Mesenchymal stem cell (in vitro differentiated cells and primary cell): ENCODE measurements around the gene KLF16.

Experiments used
- DNase-seq: peaks from one replicate; pipeline ENCODE4 v3.0.0-alpha.2; 2013
- H2AFZ ChIP-seq: one replicate; pipeline ENCODE4 v1.6.1; 2013; ENCODE audit warnings: low read depth, mild to moderate bottlenecking, control low read depth, inconsistent platforms, low read length, moderate library complexity
- H2AK5ac ChIP-seq: 2 replicates; pipeline ENCODE4 v1.6.1; 2013; ENCODE audit warnings: low read length, moderate library complexity, mild to moderate bottlenecking, inconsistent platforms; ENCODE audit not compliant: severe bottlenecking
- H2BK120ac ChIP-seq: one replicate; pipeline ENCODE4 v1.6.1; 2013; ENCODE audit warnings: low read depth, mild to moderate bottlenecking, inconsistent platforms, low read length, moderate library complexity
- H2BK12ac ChIP-seq, 2 experiments: one replicate each; pipeline ENCODE4 v1.6.1; 2013; ENCODE audit warnings: inconsistent platforms in 2 of 2, low read length in 2 of 2, mild to moderate bottlenecking in 2 of 2, moderate library complexity in 2 of 2, control low read depth in 1 of 2
- H2BK15ac ChIP-seq: one replicate; pipeline ENCODE4 v1.6.1; 2013; ENCODE audit warnings: mild to moderate bottlenecking, low read depth, inconsistent platforms; ENCODE audit not compliant: poor library complexity, severe bottlenecking
- H2BK5ac ChIP-seq: 2 replicates; pipeline ENCODE4 v1.6.1; 2013; ENCODE audit warnings: low read depth, mild to moderate bottlenecking, low read length, control low read depth, inconsistent platforms; ENCODE audit not compliant: poor library complexity, severe bottlenecking
- H3K14ac ChIP-seq, 2 experiments: one replicate each; pipeline ENCODE4 v1.6.1; 2013; ENCODE audit warnings: inconsistent platforms in 2 of 2, low read length in 2 of 2, control low read depth in 1 of 2, mild to moderate bottlenecking in 1 of 2, moderate library complexity in 1 of 2
- H3K18ac ChIP-seq, 2 experiments: one replicate each; pipeline ENCODE4 v1.6.1; 2013; ENCODE audit warnings: inconsistent platforms in 2 of 2, low read length in 2 of 2, control low read depth in 1 of 2, low read depth in 1 of 2, mild to moderate bottlenecking in 1 of 2
- H3K23ac ChIP-seq, 2 experiments: one replicate each; pipeline ENCODE4 v1.6.1; 2013; ENCODE audit warnings: inconsistent platforms in 2 of 2, low read length in 2 of 2, mild to moderate bottlenecking in 2 of 2, moderate library complexity in 2 of 2, control low read depth in 1 of 2
- H3K27ac ChIP-seq: 2 replicates; pipeline ENCODE4 v1.5.1; 2013; ENCODE audit warnings: mild to moderate bottlenecking, moderate library complexity, low read length, control low read depth, inconsistent platforms; ENCODE audit not compliant: poor library complexity, severe bottlenecking
- H3K27me3 ChIP-seq, 2 experiments: 2 replicates each; pipeline versions ENCODE4 v1.6.1 to v1.7.0; 2013; ENCODE audit warnings: low read length in 2 of 2, mild to moderate bottlenecking in 2 of 2, moderate library complexity in 2 of 2, control low read depth in 1 of 2, inconsistent platforms in 1 of 2; ENCODE audit not compliant: control insufficient read depth in 1 of 2, insufficient read depth in 1 of 2
- H3K36me3 ChIP-seq, 2 experiments: 2 replicates each; pipeline versions ENCODE4 v1.6.1 to v1.7.0; 2013; ENCODE audit warnings: low read length in 2 of 2, control low read depth in 1 of 2, inconsistent platforms in 1 of 2, low read depth in 1 of 2, mild to moderate bottlenecking in 1 of 2; ENCODE audit not compliant: insufficient read depth in 2 of 2, control insufficient read depth in 1 of 2
- H3K4ac ChIP-seq, 2 experiments: one replicate each; pipeline ENCODE4 v1.6.1; 2013; ENCODE audit warnings: inconsistent platforms in 2 of 2, low read length in 2 of 2, mild to moderate bottlenecking in 2 of 2, moderate library complexity in 2 of 2, control low read depth in 1 of 2, low read depth in 1 of 2
- H3K4me1 ChIP-seq: 2 replicates; pipeline ENCODE4 v1.6.1; 2013; ENCODE audit warnings: low read depth, low read length, control low read depth; ENCODE audit not compliant: control insufficient read depth, insufficient read depth
- H3K4me2 ChIP-seq: 2 replicates; pipeline ENCODE4 v1.6.1; 2013; ENCODE audit warnings: low read length, mild to moderate bottlenecking, inconsistent platforms; ENCODE audit not compliant: poor library complexity, severe bottlenecking
- H3K4me3 ChIP-seq, 2 experiments: 2 replicates each; pipeline versions ENCODE4 v1.5.1 to v1.7.0; 2013; ENCODE audit warnings: low read length in 2 of 2, mild to moderate bottlenecking in 2 of 2, control low read depth in 1 of 2, low read depth in 1 of 2; ENCODE audit not compliant: insufficient read depth in 1 of 2
- H3K79me1 ChIP-seq: replicated peaks from 2 replicates; pipeline ENCODE4 v1.6.1; 2013; ENCODE audit warnings: mild to moderate bottlenecking, control low read depth, low read length, inconsistent platforms; ENCODE audit not compliant: poor library complexity, severe bottlenecking
- H3K9ac ChIP-seq: 2 replicates; pipeline ENCODE4 v1.7.0; 2013; ENCODE audit warnings: mild to moderate bottlenecking, low read length, moderate library complexity
- H3K9me3 ChIP-seq: 2 replicates; pipeline ENCODE4 v1.7.0; 2013; ENCODE audit warnings: mild to moderate bottlenecking, low read length; ENCODE audit not compliant: control insufficient read depth
- H4K8ac ChIP-seq: one replicate; pipeline ENCODE4 v1.6.1; 2013; ENCODE audit warnings: inconsistent platforms, mild to moderate bottlenecking, low read length, moderate library complexity
- H4K91ac ChIP-seq: one replicate; pipeline ENCODE4 v1.6.1; 2013; ENCODE audit warnings: mild to moderate bottlenecking, low read length, inconsistent platforms
- WGBS: methylation state at CpG from one replicate; pipeline ENCODE4 v1.1.7; 2013; ENCODE audit warnings: mixed read lengths; 5-methylcytosine and 5-hydroxymethylcytosine counted together

Gene KLF16

DNA sequence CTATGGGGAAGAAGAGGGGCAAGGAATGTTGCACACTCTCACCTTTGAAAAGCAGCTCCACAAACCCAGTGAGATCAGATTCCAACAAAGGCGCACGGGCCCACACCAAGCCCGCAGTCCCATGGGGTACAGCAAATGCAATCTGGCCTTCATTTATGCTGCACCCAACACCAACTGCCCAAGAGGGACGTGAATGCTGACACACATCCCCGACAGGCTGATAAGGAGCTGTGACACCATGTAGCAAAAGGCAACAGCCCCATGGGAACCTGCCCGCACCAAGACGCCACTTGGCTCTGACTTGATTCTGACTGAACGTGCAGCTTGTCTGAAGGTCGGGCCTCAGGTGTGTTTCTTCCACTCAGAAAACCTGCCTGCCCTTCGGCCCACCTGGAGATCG is 32.4 kb downstream of the KLF16 start:
- Histone ChIP-seq H2BK12ac (no peak overlapping the region), H2BK15ac (no peak overlapping the region), H3K4me1 (peaks cover 27% of the 10 kb centered on the region), H4K8ac (no peak overlapping the region), H3K9ac (no peak overlapping the region), H3K18ac (no peak overlapping the region), H2AK5ac (no peak overlapping the region), H2BK120ac (no peak overlapping the region), H3K14ac (no peak overlapping the region), H3K36me3 (peaks cover 23 to 67% of the 10 kb centered on the region in 2 experiments), H3K9me3 (no peaks in the 10 kb centered on the region), H3K4me3 (no peak overlapping the region), H3K23ac (no peak overlapping the region), H4K91ac (no peak overlapping the region), H3K27me3 (no peaks in the 10 kb centered on the region), H3K79me1 (peaks cover 29% of the 10 kb centered on the region), H3K4me2 (no peak overlapping the region), H2AFZ (no peak overlapping the region), H2BK5ac (no peak overlapping the region), H3K4ac (no peak overlapping the region), H3K27ac (no peak overlapping the region)
- no peak for DNase-seq
- 97% methylated on average over 11 of the region's 11 CpGs for WGBS

DNA sequence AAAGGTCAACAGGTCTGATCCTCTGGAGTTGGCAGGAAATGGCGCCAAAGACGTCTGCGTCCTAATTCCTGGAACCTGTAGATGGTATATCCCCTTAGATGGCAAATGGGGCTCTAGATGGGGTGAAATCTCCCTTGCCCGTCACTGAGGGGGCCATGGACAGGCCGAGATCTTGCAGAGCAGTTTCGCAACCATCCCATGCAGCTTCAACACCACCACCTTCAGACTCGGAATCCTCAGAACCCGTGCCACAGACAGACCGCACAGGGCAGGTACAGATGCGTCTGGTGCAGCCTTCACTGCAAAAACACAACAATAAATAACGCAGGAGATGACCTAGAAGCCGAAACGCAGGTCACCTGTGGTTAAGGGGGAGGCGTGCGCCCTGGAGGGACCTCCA is 32.8 kb downstream of the KLF16 start:
- no peak overlapping the region for H2AK5ac ChIP-seq
- no peak overlapping the region for H4K91ac ChIP-seq
- DNase-seq: no peak
- no peak overlapping the region for H4K8ac ChIP-seq
- H3K4me3 ChIP-seq: no peak overlapping the region
- no peak overlapping the region for H2BK120ac ChIP-seq
- no peak overlapping the region for H3K4me2 ChIP-seq
- no peak overlapping the region for H3K9ac ChIP-seq
- no peak overlapping the region for H3K23ac ChIP-seq
- peaks cover 30% of the 10 kb centered on the region for H3K79me1 ChIP-seq
- H3K27me3 ChIP-seq: no peaks in the 10 kb centered on the region
- peaks cover 23 to 67% of the 10 kb centered on the region in 2 experiments for H3K36me3 ChIP-seq
- H2BK12ac ChIP-seq: no peak overlapping the region
- H3K14ac ChIP-seq: no peak overlapping the region
- H2AFZ ChIP-seq: no peak overlapping the region
- H3K4me1 ChIP-seq: peaks cover 29% of the 10 kb centered on the region
- 98% methylated on average over 15 of the region's 15 CpGs for WGBS
- no peak overlapping the region for H2BK5ac ChIP-seq
- no peak overlapping the region for H3K27ac ChIP-seq
- H3K18ac ChIP-seq: no peak overlapping the region
- no peaks in the 10 kb centered on the region for H3K9me3 ChIP-seq
- H2BK15ac ChIP-seq: no peak overlapping the region
- no peak overlapping the region for H3K4ac ChIP-seq

DNA sequence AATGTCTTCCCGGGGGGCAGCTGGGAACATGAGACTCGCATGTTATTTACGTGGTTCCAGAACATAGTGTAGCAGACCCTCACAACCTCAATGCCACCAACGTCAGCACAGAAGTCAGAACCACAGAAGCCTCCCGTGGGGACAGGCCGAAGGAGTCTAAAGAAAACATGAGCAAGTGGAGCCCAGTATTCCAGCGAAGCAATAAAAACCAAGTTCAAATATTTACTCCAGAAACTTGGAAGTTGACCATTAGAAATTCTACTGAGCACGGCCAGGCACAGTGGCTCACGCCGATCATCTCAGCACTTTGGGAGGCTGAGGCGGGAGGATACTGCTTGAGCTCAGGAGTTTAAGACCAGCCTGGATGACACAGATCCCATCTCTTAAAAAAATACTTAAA is 33.4 kb downstream of the KLF16 start:
- Histone ChIP-seq H4K91ac (no peak overlapping the region), H2AK5ac (no peak overlapping the region), H3K4ac (no peak overlapping the region), H3K9me3 (no peaks in the 10 kb centered on the region), H2AFZ (no peak overlapping the region), H2BK5ac (no peak overlapping the region), H3K18ac (no peak overlapping the region), H3K4me2 (no peak overlapping the region), H3K9ac (no peak overlapping the region), H2BK12ac (no peak overlapping the region), H3K4me3 (no peak overlapping the region), H3K27me3 (no peaks in the 10 kb centered on the region), H3K27ac (no peak overlapping the region), H3K79me1 (peaks cover 29% of the 10 kb centered on the region), H4K8ac (no peak overlapping the region), H3K23ac (no peak overlapping the region), H3K14ac (no peak overlapping the region), H2BK15ac (no peak overlapping the region), H3K36me3 (peaks cover 23 to 66% of the 10 kb centered on the region in 2 experiments), H2BK120ac (no peak overlapping the region), H3K4me1 (peaks cover 28% of the 10 kb centered on the region)
- WGBS: 98% methylated on average over 11 of the region's 11 CpGs
- no peak for DNase-seq

DNA sequence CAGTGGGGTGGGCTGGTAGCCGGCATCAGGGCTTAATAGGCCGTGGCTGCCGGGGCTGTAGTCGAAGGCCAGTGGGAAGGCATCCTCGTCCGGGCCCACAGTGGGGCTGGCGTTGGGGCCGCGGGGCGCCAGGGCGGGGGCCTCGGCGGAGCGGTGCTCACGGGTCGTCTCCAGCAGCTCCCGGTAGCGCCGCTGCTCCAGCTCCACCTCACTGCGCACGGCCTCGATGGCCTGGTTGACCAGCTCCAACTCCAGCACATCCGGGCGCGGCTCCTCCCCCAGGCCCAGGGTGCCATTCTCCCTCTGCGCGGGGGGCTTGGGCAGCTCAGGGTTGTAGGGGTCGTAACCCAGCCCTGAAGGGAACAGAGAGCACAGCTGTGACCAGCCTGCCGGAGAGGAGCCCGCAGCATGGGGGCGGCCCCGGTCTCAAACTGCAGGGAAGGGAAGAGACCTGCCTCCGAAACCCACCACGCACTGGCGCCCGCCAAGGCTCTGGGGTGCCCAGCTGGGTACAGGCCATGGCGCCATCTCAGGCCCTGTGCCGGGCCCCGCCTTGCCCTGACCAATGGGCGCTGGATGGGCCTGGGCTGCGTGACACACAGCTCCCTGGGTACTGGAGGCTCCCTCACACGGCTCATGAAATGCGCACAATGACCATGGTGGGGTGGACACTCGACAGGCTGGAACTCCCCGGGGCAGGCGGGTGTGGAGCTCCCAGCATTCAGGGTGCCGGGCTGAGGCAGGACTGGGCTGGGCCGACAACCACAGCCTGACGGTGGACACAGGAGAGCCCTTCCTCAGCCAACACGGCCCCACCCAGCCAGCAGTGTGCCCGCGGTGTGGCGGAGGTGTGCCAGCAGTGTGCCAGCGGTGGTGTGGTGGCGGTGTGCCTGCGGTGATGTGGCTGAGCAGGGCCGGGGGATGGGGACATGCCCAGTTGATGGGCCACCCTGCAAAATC is 34.8 kb downstream of the KLF16 start:
- H3K4me3 ChIP-seq: no peak overlapping the region
- no peak overlapping the region for H3K14ac ChIP-seq
- no peak overlapping the region for H2AK5ac ChIP-seq
- peaks cover 30% of the 10 kb centered on the region for H3K79me1 ChIP-seq
- H2AFZ ChIP-seq: no peak overlapping the region
- peaks cover 31 to 63% of the 10 kb centered on the region in 2 experiments for H3K36me3 ChIP-seq
- H3K9ac ChIP-seq: no peak overlapping the region
- H3K9me3 ChIP-seq: no peaks in the 10 kb centered on the region
- no peak overlapping the region for H3K27ac ChIP-seq
- no peak overlapping the region for H3K4ac ChIP-seq
- no peak overlapping the region for H4K8ac ChIP-seq
- no peak overlapping the region for H3K4me2 ChIP-seq
- no peak overlapping the region for H2BK15ac ChIP-seq
- no peak overlapping the region for H2BK120ac ChIP-seq
- H2BK5ac ChIP-seq: no peak overlapping the region
- H3K23ac ChIP-seq: no peak overlapping the region
- no peak overlapping the region for H3K18ac ChIP-seq
- peaks cover 30% of the 10 kb centered on the region for H3K4me1 ChIP-seq
- WGBS: 97% methylated on average over 47 of the region's 57 CpGs
- no peak overlapping the region for H2BK12ac ChIP-seq
- DNase-seq: no peak
- H3K27me3 ChIP-seq: no peaks in the 10 kb centered on the region
- H4K91ac ChIP-seq: no peak overlapping the region
